ENCODE measurements around the gene OR5H15. TPM values are rescaled to one million over a fixed set of nuclear protein-coding genes. Genes with fewer than 3 reads are reported as not detected.

The OR5H15 gene
- total and polyA plus RNA-seq, 10 of the 15 experiments (the other 5 are each of a cell fraction or from before 2014, with no cell fraction given): not detected

DNA sequence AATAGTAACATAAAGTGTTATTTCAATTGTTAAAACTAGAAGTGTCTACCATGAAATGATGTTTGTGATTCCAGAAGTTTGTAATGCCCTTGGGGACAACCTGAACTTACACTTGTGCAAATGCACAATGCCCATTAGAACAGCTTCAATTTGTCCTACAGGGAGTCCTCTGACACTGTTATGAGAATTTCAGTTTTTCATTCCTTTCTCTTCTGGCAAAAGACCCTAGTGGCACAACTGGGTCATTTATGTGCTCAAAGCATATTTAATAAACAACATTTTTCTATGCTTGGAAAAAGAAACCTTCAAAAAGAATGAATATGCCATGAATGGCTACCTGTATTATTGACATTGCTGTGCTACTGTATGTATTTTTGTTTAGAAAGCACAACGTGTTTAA lies 36.1 kb upstream of the OR5H15 start, which contains the start of gene OR5H1 (continued):
- TF ChIP-seq, protein P1, sequence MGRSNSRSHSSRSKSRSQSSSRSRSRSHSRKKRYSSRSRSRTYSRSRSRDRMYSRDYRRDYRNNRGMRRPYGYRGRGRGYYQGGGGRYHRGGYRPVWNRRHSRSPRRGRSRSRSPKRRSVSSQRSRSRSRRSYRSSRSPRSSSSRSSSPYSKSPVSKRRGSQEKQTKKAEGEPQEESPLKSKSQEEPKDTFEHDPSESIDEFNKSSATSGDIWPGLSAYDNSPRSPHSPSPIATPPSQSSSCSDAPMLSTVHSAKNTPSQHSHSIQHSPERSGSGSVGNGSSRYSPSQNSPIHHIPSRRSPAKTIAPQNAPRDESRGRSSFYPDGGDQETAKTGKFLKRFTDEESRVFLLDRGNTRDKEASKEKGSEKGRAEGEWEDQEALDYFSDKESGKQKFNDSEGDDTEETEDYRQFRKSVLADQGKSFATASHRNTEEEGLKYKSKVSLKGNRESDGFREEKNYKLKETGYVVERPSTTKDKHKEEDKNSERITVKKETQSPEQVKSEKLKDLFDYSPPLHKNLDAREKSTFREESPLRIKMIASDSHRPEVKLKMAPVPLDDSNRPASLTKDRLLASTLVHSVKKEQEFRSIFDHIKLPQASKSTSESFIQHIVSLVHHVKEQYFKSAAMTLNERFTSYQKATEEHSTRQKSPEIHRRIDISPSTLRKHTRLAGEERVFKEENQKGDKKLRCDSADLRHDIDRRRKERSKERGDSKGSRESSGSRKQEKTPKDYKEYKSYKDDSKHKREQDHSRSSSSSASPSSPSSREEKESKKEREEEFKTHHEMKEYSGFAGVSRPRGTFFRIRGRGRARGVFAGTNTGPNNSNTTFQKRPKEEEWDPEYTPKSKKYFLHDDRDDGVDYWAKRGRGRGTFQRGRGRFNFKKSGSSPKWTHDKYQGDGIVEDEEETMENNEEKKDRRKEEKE (IDR thresholded peaks at IDR 0.05): no peak

DNA sequence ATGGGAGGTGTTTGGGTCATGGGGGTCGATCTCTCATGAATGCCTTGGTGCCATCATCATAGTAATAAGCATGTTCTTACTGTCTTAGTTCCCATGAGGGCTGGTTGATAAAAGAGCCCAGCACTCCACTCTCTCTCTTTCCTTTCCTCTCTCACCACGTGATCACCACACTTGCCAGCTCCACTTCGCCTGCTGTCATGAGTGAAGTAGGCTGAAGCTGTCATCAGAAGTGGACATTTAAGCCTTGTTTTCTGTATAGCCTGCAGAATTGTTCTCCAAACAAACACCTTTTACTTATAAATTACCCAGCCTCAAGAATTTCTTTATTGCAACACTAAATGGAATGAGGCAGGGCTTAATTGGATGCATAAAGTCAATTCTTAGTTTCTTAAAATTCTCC lies 29.9 kb upstream of the OR5H15 start:
- Histone ChIP-seq H3K36me3 (ENCODE audit: control insufficient read depth in 2 of 2, insufficient read depth in 2 of 2, low read length in 1 of 2) (no peaks in the 10 kb centered on the region), H3K27me3 (replicated peaks in 1 of 2; ENCODE audit: control insufficient read depth in 2 of 2, insufficient read depth in 2 of 2, low read length in 1 of 2) (no peaks in the 10 kb centered on the region), H2AFZ (ENCODE audit: control insufficient read depth, low read depth, low read length) (no peak overlapping the region), H4K20me1 (ENCODE audit: control insufficient read depth, insufficient read depth) (no peaks in the 10 kb centered on the region), H3K27ac (ENCODE audit: control insufficient read depth, insufficient read depth) (no peak overlapping the region), H3K4me3 (no peak overlapping the region), H3K79me2 (ENCODE audit: control insufficient read depth, insufficient read depth, low read length) (no peaks in the 10 kb centered on the region), H3K4me1 (ENCODE audit: control insufficient read depth, insufficient read depth, low read length) (no peaks in the 10 kb centered on the region; the same call in 1 of the 2 replicates), H3K9ac (ENCODE audit: control insufficient read depth, insufficient read depth, low read length) (no peak overlapping the region), H3K4me2 (ENCODE audit: control insufficient read depth, insufficient read depth) (no peak overlapping the region), H3K9me3 (replicated peaks; ENCODE audit: control insufficient read depth, insufficient read depth, low read length) (no peaks in the 10 kb centered on the region)
- ATAC-seq (no peak), FAIRE-seq (no peak), DNase-seq (ENCODE audit: low read depth, low spot score) (no peak)
- 0% methylated on average over 3 of the region's 3 CpGs for WGBS (ENCODE audit: insufficient coverage, insufficient replicate concordance, low lambda C conversion rate, missing lambda C conversion rate)
- intact Hi-C loops (cut with micrococcal nuclease; ENCODE audit: unreplicated experiment): no loop called here
- in situ Hi-C loops (cut with MboI): no loop called here
- ChIA-PET CTCF (no interaction called here), RAD21 (ENCODE audit: unreplicated experiment) (no interaction called here), SMC1A (ENCODE audit: uncharacterized antibody, unreplicated experiment) (no interaction called here), POLR2A (no interaction called here)
- no TSS peak for BruUV-seq (replicated peaks)
- TF ChIP-seq HDAC2 (IDR thresholded peaks at IDR 0.05): no peak
- no peak for TF ChIP-seq DPF2 (IDR thresholded peaks at IDR 0.05)
- TF ChIP-seq, protein P2, sequence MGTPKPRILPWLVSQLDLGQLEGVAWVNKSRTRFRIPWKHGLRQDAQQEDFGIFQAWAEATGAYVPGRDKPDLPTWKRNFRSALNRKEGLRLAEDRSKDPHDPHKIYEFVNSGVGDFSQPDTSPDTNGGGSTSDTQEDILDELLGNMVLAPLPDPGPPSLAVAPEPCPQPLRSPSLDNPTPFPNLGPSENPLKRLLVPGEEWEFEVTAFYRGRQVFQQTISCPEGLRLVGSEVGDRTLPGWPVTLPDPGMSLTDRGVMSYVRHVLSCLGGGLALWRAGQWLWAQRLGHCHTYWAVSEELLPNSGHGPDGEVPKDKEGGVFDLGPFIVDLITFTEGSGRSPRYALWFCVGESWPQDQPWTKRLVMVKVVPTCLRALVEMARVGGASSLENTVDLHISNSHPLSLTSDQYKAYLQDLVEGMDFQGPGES (IDR thresholded peaks at IDR 0.05): no peak
- TF ChIP-seq, protein P3, sequence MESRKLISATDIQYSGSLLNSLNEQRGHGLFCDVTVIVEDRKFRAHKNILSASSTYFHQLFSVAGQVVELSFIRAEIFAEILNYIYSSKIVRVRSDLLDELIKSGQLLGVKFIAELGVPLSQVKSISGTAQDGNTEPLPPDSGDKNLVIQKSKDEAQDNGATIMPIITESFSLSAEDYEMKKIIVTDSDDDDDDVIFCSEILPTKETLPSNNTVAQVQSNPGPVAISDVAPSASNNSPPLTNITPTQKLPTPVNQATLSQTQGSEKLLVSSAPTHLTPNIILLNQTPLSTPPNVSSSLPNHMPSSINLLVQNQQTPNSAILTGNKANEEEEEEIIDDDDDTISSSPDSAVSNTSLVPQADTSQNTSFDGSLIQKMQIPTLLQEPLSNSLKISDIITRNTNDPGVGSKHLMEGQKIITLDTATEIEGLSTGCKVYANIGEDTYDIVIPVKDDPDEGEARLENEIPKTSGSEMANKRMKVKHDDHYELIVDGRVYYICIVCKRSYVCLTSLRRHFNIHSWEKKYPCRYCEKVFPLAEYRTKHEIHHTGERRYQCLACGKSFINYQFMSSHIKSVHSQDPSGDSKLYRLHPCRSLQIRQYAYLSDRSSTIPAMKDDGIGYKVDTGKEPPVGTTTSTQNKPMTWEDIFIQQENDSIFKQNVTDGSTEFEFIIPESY (IDR thresholded peaks at IDR 0.05): no peak
- no peak for TF ChIP-seq SMAD1 (IDR thresholded peaks at IDR 0.05; ENCODE audit: low read depth, partially characterized antibody)
- TF ChIP-seq ASH2L (IDR thresholded peaks at IDR 0.05; ENCODE audit: borderline replicate concordance, low read depth): no peak
- TF ChIP-seq FOXK2 (IDR thresholded peaks at IDR 0.05): no peak
- no peak for TF ChIP-seq POLR2AphosphoS5 (IDR thresholded peaks at IDR 0.05; ENCODE audit: low read length)
- no peak for TF ChIP-seq HDAC6 (IDR thresholded peaks at IDR 0.05; ENCODE audit: unreplicated experiment)
- no peak for TF ChIP-seq CBX5 (IDR thresholded peaks at IDR 0.05; ENCODE audit: low read depth)
- TF ChIP-seq HCFC1 (IDR thresholded peaks at IDR 0.05; ENCODE audit: low read length): no peak
- no peak for TF ChIP-seq TARDBP (IDR thresholded peaks at IDR 0.05; ENCODE audit: borderline replicate concordance)
- no peak for TF ChIP-seq RUNX3 (IDR thresholded peaks at IDR 0.05; ENCODE audit: low read length)
- TF ChIP-seq, protein P4, sequence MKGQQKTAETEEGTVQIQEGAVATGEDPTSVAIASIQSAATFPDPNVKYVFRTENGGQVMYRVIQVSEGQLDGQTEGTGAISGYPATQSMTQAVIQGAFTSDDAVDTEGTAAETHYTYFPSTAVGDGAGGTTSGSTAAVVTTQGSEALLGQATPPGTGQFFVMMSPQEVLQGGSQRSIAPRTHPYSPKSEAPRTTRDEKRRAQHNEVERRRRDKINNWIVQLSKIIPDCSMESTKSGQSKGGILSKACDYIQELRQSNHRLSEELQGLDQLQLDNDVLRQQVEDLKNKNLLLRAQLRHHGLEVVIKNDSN (IDR thresholded peaks at IDR 0.05; ENCODE audit: borderline replicate concordance, extremely low read length, insufficient read depth, low read depth, low read length): no peak
- TF ChIP-seq, protein P5, sequence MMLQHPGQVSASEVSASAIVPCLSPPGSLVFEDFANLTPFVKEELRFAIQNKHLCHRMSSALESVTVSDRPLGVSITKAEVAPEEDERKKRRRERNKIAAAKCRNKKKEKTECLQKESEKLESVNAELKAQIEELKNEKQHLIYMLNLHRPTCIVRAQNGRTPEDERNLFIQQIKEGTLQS (IDR thresholded peaks at IDR 0.05; ENCODE audit: borderline replicate concordance, extremely low read depth, low read depth, low read length): no peak
